Hematopoietic multipotent progenitor cell treated with erythropoietin and hydrocortisone succinate and interleukin-3 and kit ligand, for 4 days (in vitro differentiated cells): ENCODE measurements around the gene PHKG1.
A peak's percentile ranks its signal among the peaks of the same experiment; 100 is the strongest.
"Not testable (repeated sequence)": the region's sequence is repeated elsewhere in the genome, so short reads cannot be mapped to it uniquely, and the experiment has no call there.

Source experiments
- DNase-seq: peaks from one replicate; pipeline ENCODE4 v3.0.0-alpha.2; 2015

The PHKG1 gene

DNA sequence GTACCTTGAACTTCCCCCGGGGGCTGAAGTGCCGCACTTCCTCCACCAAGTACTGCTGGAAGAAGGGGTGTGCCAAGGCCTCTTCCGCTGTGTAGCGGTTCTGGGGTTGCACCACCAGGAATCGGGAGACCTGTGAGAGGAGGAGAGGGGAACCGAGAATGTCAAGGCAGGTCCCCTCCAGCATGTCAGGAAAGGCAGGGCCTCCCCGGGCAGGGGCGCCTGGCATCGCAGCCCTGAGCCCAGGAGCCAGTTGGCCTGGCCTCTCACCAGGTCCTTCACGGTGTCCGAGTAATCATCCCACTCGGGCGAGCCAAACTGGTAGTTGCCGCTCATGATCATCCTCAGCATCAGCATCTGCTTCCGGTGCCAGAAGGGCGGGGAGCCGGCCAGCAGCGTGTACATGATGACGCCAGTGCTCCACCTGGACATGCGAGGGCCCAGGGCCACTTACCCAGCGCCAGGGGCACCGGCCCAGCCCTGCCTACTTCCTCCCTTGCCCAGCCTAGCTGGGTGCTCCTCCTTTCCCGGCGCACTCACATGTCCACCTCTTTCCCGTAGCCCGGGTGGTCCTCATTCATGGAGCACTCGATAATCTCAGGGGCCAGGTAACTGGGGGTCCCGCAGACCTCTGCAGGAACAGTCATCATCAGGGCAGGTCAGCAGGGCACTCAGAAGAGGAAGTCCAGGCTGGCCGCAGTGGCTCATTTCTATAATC is 11.0 kb downstream of the PHKG1 start:
- no peak for DNase-seq

DNA sequence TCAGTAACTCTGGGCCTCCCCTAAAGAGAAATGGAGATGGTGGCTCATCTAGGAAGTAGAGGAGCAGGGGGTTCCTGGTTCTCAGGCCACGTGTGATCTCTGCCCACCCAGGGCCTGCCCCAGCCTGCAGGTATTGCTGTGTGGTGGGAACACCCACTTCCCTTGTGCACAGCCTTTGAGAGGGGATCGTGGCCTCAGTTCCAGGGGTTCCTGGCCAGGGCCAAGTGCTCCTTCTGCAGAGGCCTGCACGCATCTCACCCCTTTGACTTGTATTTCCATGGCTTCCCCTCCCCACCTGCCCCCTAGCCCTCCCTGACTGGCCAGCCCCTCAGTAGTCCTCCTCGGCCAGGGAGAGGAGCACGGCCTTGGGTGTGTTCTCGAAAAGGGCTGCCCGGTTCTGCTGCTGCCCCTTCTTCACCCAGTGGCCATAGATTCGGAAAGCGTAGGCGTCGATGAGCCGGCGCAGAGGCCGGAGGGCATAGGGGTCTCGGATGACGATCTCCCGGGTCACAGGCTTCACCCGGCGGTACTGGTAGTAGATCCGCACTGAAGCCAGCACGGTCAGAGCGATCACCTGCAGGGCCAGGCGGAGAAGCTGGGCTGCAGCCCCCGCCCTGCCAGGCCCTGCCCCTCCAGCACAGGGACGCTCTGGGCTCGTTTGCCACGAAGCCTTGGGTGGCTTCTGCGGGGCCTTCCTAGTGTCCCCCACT is 11.9 kb downstream of the PHKG1 start:
- DNase-seq: not testable (repeated sequence)

DNA sequence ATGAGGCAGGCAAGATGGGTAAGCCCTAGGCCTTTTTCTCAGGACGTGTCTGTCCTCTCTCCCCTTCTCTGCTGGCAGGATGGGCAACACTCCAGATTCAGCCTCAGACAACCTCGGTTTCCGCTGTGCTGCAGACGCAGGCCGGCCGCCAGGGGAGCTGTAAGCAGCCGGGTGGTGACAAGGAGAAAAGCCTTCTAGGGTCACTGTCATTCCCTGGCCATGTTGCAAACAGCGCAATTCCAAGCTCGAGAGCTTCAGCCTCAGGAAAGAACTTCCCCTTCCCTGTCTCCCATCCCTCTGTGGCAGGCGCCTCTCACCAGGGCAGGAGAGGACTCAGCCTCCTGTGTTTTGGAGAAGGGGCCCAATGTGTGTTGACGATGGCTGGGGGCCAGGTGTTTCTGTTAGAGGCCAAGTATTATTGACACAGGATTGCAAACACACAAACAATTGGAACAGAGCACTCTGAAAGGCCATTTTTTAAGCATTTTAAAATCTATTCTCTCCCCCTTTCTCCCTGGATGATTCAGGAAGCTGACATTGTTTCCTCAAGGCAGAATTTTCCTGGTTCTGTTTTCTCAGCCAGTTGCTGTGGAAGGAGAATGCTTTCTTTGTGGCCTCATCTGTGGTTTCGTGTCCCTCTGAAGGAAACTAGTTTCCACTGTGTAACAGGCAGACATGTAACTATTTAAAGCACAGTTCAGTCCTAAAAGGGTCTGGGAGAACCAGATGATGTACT is 13.1 kb downstream of the PHKG1 start:
- DNase-seq: no peak

DNA sequence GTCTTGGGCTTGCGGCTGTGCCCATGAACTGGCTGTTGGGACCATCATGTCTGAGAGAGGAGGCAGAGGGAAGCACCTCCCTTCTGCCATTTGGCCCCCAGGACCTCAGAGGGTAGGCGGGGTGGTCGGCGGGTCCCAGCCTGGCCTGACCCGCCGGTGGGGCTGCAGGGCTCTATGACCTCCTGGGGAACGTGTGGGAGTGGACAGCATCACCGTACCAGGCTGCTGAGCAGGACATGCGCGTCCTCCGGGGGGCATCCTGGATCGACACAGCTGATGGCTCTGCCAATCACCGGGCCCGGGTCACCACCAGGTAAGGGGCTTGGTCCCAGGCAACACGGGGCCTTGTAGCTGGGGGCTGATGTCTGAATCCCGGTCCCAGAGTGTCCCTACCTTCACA is 14.6 kb downstream of the PHKG1 start:
- DNase-seq: no peak

DNA sequence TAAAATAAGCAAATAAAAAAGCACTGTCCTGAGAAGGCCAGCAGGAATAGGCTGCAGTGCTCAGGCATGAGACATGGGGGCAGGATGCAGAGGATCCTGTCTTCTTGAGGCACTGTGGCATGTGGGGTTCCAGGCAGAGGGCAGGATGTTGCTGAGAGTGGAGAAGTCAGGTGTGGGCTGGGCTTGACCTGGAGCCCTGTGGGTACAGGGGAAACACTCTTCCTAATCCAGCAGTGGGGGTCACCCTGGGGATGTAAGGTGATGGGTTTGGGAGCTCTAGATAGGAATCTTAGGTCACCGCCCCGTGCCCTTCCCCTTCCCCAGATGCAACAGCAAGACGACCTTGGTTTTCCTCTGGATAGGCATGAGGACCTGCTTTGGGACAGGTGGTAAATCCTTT is 15.1 kb downstream of the PHKG1 start:
- no peak for DNase-seq

DNA sequence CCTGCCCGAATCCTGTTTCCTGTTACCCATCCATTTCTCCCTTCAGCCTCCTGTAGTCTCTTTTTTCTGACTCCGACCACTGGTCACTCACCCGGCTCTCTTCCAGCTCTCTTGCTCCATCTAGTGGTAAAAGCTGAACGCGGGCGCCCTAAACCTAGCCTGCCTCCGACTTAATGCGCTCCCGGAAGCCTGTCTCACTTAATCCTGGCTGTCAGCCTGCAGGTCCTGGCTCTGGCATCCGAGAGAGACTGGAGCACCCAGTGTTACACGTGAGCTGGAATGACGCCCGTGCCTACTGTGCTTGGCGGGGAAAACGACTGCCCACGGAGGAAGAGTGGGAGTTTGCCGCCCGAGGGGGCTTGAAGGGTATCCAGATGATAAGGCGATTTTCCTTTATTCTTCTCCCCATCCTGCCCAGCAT is 18.4 kb downstream of the PHKG1 start:
- peak; percentile 91 for DNase-seq

DNA sequence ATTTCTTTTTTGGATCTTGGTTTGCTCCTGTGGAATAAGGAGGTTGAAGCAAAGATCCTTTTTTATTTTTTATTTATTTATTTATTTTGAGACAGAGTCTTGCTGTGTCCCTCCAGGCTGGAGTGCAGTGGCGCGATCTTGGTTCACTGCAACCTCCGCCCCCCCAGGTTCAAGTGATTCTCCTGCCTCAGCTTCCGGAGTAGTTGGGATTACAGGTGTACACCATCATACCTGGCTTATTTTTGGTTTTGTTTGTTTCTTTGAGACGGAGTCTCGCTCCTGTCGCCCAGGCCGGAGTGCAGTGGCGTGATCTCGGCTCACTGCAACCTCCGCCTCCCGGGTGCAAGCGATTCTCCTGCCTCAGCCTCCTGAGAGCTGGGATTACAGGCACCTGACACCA is 26.4 kb downstream of the PHKG1 start:
- not testable (repeated sequence) for DNase-seq

DNA sequence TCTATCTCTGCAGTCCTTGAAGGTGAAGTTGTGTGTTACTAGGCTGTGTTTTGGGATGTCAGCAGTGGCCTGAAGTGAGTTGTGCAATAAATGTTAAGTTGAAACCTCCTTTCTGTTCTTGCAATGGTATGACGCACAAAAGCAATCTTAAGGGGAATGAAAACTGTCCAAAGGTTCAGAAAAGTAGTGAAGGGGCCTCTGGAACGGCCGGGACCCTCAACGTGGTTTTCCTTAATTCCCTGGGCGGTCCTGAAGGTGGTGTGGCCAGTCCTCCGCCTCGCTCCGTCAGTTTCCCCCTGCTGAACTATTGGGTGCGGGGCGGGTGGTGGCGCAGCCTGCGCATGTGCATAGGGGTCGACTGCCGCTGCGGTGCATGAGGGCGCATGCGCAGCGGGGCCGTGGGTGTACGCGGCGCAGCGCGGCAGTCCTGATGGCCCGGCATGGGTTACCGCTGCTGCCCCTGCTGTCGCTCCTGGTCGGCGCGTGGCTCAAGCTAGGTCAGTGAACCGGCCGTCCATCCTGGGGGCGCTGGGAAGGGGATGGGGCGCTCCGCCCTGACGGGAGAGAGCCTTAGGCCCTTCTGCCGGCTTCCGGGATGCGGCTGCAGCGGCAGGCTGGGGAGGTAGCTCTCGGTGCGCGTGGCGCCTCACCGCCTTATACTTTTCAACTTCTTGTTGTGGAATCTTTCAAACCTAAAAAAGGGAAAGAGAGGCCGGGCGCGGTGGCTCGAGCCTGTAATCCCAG is 28.7 kb downstream of the PHKG1 start, which contains the start of gene SUMF2:
SUMF2 (plus strand) TSS at position 405 of the 744 bp plus-strand sequence; CDS start at position 431, 26 bp downstream.
- DNase-seq: peak; percentile 95

DNA sequence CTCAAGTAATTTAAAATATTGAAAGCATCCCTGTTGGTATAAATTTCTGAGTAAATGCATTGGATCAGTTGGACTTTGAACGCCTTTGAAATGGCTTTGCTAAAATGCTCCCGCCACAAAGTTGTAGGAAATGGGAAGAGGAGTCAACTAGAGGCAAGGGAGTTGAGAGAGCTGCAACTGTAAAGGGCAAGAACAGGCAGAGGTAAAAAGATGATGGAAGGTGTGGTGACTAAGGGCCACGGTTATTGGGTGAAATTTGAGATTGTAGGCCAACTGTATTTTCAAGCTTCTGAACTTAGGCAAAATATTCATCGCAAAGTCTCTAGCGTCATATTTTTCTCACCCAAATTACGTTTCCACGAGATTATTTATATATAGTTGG is 29.3 kb downstream of the PHKG1 start:
- no peak for DNase-seq

DNA sequence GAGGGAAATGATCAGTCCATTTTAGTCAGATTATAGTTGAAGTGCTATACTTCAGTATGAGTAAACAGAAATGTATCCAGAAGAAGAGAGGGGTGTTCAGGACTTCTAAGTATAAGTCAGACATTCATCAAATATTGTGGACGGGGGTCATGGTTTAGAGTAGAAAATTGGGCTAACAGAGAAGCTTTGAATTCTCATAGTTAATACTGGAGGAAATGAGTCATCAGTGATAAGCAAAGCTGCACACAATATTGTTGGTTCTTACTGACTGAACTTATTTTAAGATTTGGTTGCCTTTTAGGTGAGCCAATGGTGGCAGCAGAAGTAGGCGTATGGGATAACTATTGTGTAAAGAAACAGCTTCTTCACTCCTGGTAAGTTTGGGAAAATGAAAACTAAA is 30.4 kb downstream of the PHKG1 start:
- peak; percentile 77 for DNase-seq

DNA sequence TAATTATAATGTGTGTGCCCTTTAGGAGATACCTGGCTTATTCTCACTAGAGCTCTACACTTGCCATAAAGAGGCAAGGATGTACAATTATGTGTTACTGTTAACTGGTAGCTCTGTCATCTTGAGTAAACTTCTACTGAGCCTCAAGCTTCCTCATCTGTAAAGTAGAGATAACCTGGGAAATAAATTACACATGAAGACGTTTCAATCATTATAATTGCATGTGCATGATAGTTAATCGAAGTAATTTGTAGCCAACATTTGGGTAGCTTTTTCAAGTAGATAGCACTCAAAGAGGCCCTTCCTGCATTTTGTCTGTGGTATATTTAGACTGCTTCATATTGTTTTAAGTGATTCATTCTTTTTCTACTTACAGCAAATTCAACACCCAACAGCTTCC is 38.8 kb downstream of the PHKG1 start:
- no peak for DNase-seq

DNA sequence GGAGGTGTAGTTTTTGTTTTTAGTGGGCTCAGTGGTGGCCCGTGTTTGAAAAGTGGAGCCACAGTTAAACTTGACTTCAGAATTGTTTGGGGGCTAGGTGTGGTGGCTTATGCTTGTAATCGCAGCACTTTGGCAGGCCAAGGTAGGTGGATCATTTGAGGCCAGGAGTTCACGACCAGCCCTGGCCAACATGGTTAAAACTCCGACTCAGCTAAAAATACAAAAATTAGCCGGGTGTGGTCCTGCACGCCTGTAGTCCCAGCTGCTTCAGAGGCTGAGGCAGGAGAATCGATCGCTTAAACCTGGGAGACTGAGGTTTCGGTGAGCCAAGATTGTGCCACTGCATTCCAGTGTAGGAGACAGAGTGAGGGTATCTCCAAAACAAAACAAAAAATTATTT is 39.4 kb downstream of the PHKG1 start:
- DNase-seq: no peak

DNA sequence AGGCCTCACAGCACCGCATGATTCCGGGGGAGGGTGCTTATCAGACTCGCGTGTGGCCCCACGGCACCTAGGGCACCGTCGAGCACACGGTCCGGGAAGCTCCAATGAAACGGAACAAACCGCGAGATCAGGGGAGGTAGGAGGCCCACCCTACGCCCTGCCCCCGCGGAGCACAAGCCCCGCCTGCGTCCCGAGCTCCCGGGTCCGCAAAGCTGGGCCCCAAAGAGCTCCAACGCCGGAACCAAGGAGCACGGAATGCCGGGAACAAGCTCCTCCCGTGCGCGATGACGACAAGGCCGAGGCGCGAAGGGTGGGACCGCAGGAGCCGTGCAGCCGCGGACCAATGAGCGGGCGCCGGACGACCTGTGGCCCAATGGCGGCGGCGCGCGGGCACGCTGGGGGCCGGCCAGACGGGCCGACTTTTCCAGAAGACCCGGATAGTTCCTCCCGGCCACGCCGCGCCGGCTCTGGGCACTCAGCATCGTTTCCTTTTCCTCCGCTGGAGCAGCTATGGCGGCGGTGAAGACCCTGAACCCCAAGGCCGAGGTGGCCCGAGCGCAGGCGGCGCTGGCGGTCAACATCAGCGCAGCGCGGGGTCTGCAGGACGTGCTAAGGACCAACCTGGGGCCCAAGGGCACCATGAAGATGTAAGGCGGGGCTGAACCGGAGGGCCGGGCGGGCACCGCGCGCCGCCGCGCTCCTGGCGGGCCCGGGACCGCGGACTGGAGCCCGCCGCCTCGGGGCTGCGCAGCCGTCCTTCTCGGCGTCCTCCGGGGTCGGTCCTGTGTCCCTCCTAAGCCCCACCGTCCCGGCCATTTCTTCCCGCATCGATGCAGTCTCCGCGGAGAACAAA is 41.2 kb downstream of the PHKG1 start, which contains the start of the genes CCT6A and PSPH:
CCT6A (plus strand) TSS at position 427 of the 853 bp plus-strand sequence; CDS start at position 511, 84 bp downstream.
PSPH (minus strand) TSS at position 106 of the 853 bp plus-strand sequence. CDS start 30,232 bp downstream, outside the sequence.
- peak; percentile 99 for DNase-seq

DNA sequence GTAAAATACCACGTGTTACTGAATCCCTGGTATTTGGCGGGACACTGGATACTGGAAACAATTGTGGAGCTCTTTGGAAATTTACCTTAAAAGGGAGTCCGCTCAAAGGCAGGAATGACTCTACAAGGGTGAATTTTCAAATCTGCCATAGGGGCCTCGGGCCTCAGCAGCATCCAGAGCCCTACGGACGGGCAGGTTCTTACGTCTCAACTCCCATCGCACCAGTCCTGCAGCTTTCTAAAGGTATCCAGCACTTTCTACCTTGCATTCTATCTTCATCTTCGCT is 41.8 kb downstream of the PHKG1 start:
- no peak for DNase-seq

DNA sequence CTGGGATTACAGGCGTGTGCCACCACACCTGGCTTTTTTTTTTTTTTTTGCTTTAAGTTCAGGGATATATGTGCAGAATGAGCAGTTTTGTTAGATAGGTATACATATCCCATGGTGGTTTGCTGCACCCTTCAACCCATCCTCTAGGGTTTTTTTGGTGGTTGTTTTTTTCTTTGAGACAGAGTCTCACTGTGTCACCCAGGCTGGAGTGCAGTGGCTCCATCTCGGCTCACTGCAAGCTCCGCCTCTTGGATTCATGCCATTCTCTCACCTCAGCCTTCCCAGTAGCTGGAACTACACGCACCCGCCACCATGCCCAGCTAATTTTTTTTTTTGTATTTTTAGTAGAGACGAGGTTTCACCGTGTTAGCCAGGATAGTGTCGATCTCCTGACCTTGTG is 44.0 kb downstream of the PHKG1 start:
- DNase-seq: peak; percentile 34

DNA sequence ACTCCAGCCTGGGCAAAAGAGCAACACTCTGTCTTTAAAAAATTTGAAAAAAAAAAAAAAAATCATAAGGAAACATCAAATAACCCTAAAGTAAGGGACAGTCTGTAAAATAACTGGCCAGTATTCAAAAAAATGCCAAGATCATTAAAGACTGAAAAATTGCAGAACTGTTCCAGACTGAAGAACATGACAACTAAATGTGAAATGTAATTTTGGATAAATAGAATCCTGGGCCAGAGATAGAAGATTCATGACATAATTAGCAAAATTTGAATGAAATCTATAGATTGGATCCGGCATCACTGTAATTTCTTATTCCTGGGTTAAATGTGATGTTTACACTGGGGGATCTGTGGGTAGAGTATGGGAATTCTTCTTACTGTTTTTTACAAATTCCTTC is 44.5 kb downstream of the PHKG1 start:
- no peak for DNase-seq

DNA sequence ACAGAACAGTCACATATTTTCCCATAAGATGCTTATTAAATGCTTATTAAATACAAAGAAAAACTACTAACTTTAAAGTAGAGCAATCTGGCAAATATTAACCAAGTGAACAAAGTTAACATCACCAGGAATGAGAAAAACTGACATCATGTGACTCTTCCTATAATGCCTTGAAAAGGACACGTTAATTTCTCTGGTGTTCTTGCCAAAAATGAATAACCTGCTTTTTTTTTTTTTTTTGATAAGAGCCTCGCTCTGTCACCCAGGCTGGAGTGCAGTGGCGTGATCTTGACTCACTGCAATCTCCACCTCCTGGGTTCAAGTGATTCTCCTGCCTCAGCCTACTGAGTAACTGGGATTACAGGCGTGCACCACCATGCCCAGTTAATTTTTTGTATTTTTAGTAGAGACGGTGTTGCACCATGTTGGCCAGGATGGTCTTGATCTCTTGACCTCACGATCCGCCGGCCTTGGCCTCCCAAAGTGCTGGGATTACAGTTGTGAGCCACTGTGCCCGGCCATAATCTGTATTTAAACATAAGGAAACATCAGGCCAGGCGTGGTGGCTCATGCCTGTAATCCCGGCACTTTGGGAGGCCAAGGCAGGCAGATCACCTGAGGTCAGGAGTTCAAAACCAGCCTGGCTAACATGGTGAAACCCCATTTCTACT is 45.2 kb downstream of the PHKG1 start:
- peak; percentile 33 for DNase-seq

DNA sequence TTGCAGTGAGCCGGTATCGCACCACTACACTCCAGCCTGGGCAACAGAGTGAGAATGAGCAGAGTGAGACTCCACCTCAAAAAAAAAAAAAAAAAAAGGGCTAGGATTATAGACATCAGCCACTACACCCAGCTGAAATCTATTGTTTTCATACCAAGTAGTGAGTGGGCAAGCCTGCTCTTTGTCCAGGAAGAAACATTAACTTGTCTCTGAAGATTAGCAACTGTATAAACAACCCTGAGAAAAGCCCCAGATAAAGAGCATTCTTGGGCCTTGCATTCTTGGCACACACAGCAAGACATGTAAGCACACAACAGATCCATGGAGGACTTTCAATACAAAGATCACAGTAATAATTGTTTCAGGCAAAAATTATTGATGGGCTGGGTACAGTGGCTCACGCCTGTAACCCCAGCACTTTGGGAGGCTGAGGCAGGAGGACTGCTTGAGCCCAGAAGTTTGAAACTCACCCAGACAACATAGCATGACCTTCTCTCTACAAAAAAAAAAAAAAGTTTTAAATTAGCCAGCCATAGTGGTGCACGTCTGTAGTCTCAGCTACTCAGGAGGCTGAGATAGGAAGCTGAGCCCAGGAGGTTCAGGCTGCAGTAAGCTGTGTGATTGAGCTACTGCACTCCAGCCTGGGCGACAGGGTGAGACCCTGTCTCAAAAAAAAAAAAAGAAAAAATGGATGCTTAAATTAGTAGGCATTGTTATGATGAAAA is 45.9 kb downstream of the PHKG1 start:
- DNase-seq: peak; percentile 67

DNA sequence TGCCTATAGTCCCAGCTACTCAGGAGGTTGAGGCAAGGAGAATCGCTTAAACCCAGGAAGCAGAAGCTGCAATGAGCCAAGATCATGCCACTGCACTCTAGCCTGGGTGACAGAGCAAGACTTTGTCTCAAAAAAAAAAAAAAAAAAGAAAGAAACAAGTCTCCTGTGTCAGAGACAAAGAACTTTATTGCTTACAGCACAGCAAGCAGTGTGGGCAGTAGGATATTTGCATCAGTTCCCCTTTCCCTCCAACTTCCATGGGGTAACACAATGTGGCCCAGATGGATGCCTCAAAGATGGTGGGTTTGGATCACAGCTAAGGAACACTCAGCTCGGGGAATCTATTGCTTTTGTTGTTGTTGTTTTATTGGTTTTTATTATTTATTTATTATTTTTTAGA is 47.0 kb downstream of the PHKG1 start:
- not testable (repeated sequence) for DNase-seq

DNA sequence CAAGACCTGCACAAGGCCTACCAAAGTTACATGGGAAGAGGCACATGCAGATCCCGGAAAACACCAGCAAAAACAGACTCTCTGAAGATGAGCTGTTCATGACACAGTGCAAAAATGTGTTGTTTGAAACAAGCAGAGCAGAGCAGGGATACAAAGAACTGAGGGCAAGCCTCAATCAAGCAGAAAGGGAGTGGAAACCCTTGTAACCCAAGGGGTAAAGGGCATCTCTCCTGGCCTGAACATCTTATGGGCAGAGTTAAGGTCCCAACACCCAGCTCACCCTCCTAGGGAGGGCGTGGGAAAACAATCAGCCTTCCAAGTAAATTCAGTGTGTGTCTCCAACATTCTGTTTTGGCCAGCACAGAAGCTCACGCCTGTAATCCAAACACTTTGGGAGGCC is 52.0 kb downstream of the PHKG1 start:
- no peak for DNase-seq
